ENCODE results near the gene COPE.

GRCh38 chr19:18875726-18876125 is 43.5 kb downstream of the COPE start:
- no peak for TF ChIP-seq CTCF (conservative IDR thresholded peaks at IDR 0.05; ENCODE audit: low read depth, low read length)
- no peak for TF ChIP-seq EZH2 (IDR thresholded peaks at IDR 0.05; ENCODE audit: low read length, unreplicated experiment)
- TF ChIP-seq EZH2phosphoT487 (IDR thresholded peaks at IDR 0.05; ENCODE audit: borderline replicate concordance, low read length), result no peak

Data from PC-3 (cell line).